SK-N-SH (cell line): ENCODE results near the gene OSBPL9. TPM values are rescaled to one million over a fixed set of nuclear protein-coding genes. Genes with fewer than 3 reads are reported as not detected.
A peak's percentile ranks its signal among the peaks of the same experiment; 100 is the strongest.

Source experiments
- CTCF ChIA-PET: fragments of 300-600, 350-600 bp; formaldehyde crosslinking; extraction: SDS; loops from one replicate; lab custom pipeline; 2021; lab: Yijun Ruan, JAX
- POLR2A ChIA-PET: fragments of 350-600 bp; sonication (Branson Sonifier 250); formaldehyde crosslinking; extraction: SDS; loops from one replicate; lab custom pipeline; 2020; ENCODE audit warnings: antibody characterized with exemption, inconsistent platforms; lab: Yijun Ruan, JAX
- DNase-seq: peaks from one replicate; pipeline ENCODE4 v3.0.0; 2012
- H2AFZ ChIP-seq: fragments of 200-600 bp; sonication (generic); 2 replicates; pipeline ENCODE4 v1.8.1; 2016; ENCODE audit warnings: antibody characterized with exemption, mild to moderate bottlenecking, low read depth
- H3F3A ChIP-seq: fragments of 200-600 bp; sonication (generic); replicated peaks from 2 replicates; pipeline ENCODE3; 2016; ENCODE audit warnings: antibody characterized with exemption, mild to moderate bottlenecking; ENCODE audit not compliant: insufficient read depth
- H3K27ac ChIP-seq, 2 experiments: fragments of 200-500 bp in 1 of 2; fragments of 200-600 bp in 1 of 2; sonication (Bioruptor generic) in 1 of 2; sonication (generic), shearing (Covaris generic) in 1 of 2; 2 replicates each; pipeline versions ENCODE4 v1.5.1 to v1.6.1; 2014 to 2016; ENCODE audit warnings: low read depth in 2 of 2, inconsistent platforms in 1 of 2, low read length in 1 of 2, mild to moderate bottlenecking in 1 of 2, mixed read lengths in 1 of 2
- H3K27me3 ChIP-seq: fragments of 200-600 bp; sonication (generic), shearing (Covaris generic); 2 replicates; pipeline ENCODE4 v1.6.1; 2016; ENCODE audit warnings: mixed run types; ENCODE audit not compliant: insufficient read depth
- H3K36me3 ChIP-seq, 2 experiments: fragments of 200-500 bp in 1 of 2; fragments of 200-600 bp in 1 of 2; sonication (Bioruptor generic) in 1 of 2; sonication (generic) in 1 of 2; replicated peaks in 1 of 2; 2 replicates each; pipeline versions ENCODE3 to v1.5.1; 2014 to 2016; ENCODE audit warnings: low read length in 1 of 2, mild to moderate bottlenecking in 1 of 2; ENCODE audit not compliant: insufficient read depth in 2 of 2, control insufficient read depth in 1 of 2
- H3K4me1 ChIP-seq, 2 experiments: fragments of 200-500 bp in 1 of 2; fragments of 200-600 bp in 1 of 2; sonication (Bioruptor generic) in 1 of 2; sonication (generic), shearing (Covaris generic) in 1 of 2; 2 replicates each; pipeline versions ENCODE4 v1.5.1 to v1.6.1; 2014 to 2016; ENCODE audit warnings: low read depth in 1 of 2, low read length in 1 of 2, mixed run types in 1 of 2; ENCODE audit not compliant: insufficient read depth in 2 of 2, control insufficient read depth in 1 of 2
- H3K4me2 ChIP-seq: fragments of 200-600 bp; sonication (generic), shearing (Covaris generic); 2 replicates; pipeline ENCODE4 v1.6.1; 2017; ENCODE audit warnings: mixed run types
- H3K4me3 ChIP-seq, 2 experiments: fragments of 200-500 bp in 1 of 2; fragments of 200-600 bp in 1 of 2; sonication (Bioruptor generic) in 1 of 2; sonication (generic), shearing (Covaris generic) in 1 of 2; 2 replicates each; pipeline versions ENCODE4 v1.5.1 to v1.8.1; 2014 to 2016; ENCODE audit warnings: low read depth in 2 of 2, inconsistent platforms in 1 of 2, low read length in 1 of 2, mild to moderate bottlenecking in 1 of 2, mixed read lengths in 1 of 2, moderate library complexity in 1 of 2
- H3K79me2 ChIP-seq: fragments of 200-600 bp; sonication (generic); 2 replicates; pipeline ENCODE4 v1.8.1; 2017; ENCODE audit warnings: mild to moderate bottlenecking; ENCODE audit not compliant: insufficient read depth
- H3K9ac ChIP-seq: fragments of 200-600 bp; sonication (generic); 2 replicates; pipeline ENCODE4 v1.6.1; 2017; ENCODE audit warnings: mixed run types
- H3K9me2 ChIP-seq: fragments of 200-600 bp; sonication (generic); 2 replicates; pipeline ENCODE4 v1.6.1; 2017; ENCODE audit warnings: mixed run types
- H3K9me3 ChIP-seq: fragments of 200-600 bp; sonication (generic); 2 replicates; pipeline ENCODE4 v1.6.1; 2017; ENCODE audit warnings: mixed run types, mild to moderate bottlenecking, moderate library complexity
- H4K20me1 ChIP-seq: fragments of 200-600 bp; sonication (generic); 2 replicates; pipeline ENCODE4 v1.6.1; 2017; ENCODE audit warnings: mild to moderate bottlenecking, mixed run types; ENCODE audit not compliant: insufficient read depth
- CHD2 ChIP-seq: fragments of 150-350 bp; IDR thresholded peaks from 2 replicates; pipeline ENCODE4 v1.6.1; 2018; ENCODE audit warnings: low read length; ENCODE audit not compliant: partially characterized antibody
- EP300 ChIP-seq, 2 experiments: IDR thresholded peaks; 2 replicates each; pipeline versions ENCODE4 v1.4.0 to v1.6.1; 2012; ENCODE audit warnings: borderline replicate concordance in 1 of 2, low read depth in 1 of 2, low read length in 1 of 2
- EZH2phosphoT487 ChIP-seq: fragments of 200-600 bp; sonication (generic); IDR thresholded peaks from 2 replicates; pipeline ENCODE4 v1.6.1; 2017; ENCODE audit warnings: low read depth, mixed run types, mild to moderate bottlenecking, antibody characterized with exemption, moderate library complexity, borderline replicate concordance
- FOSL2 ChIP-seq: IDR thresholded peaks from 2 replicates; pipeline ENCODE4 v1.4.0; 2012; ENCODE audit warnings: low read depth, mild to moderate bottlenecking, moderate library complexity, borderline replicate concordance
- FOXJ3 ChIP-seq: sonication (generic); formaldehyde crosslinking; IDR thresholded peaks from 2 replicates; pipeline ENCODE4 v1.5.1; 2020; ENCODE audit warnings: mild to moderate bottlenecking, missing genetic modification reagents
- GATA2 ChIP-seq: sonication (generic); formaldehyde crosslinking; IDR thresholded peaks from 2 replicates; pipeline ENCODE4 v1.5.0; 2020; ENCODE audit warnings: mild to moderate bottlenecking, missing genetic modification reagents
- JUND ChIP-seq: IDR thresholded peaks from 2 replicates; pipeline ENCODE4 v1.4.0; 2012
- MXI1 ChIP-seq: IDR thresholded peaks from 2 replicates; pipeline ENCODE4 v1.6.1; 2012; ENCODE audit warnings: mild to moderate bottlenecking, low read depth, low read length, improper control_type of control experiment
- NFIC ChIP-seq: IDR thresholded peaks from 2 replicates; pipeline ENCODE4 v1.4.0; 2012; ENCODE audit warnings: borderline replicate concordance
- NRF1 ChIP-seq: IDR thresholded peaks from 2 replicates; pipeline ENCODE4 v1.6.1; 2012; ENCODE audit warnings: low read depth, mild to moderate bottlenecking, low read length
- PBX3 ChIP-seq: IDR thresholded peaks from 2 replicates; pipeline ENCODE4; 2012
- POLR2AphosphoS5 ChIP-seq: IDR thresholded peaks from 2 replicates; pipeline ENCODE4 v1.6.1; 2012; ENCODE audit warnings: low read depth, low read length
- RAD21 ChIP-seq: IDR thresholded peaks from 2 replicates; pipeline ENCODE4 v1.6.1; 2012; ENCODE audit warnings: mild to moderate bottlenecking, low read length
- RCOR1 ChIP-seq: fragments of 150-350 bp; IDR thresholded peaks from 2 replicates; pipeline ENCODE4 v1.6.1; 2017; ENCODE audit warnings: antibody characterized with exemption, low read length
- RXRA ChIP-seq: IDR thresholded peaks from 2 replicates; pipeline ENCODE4 v1.4.0; 2012; ENCODE audit warnings: low read depth, mild to moderate bottlenecking, borderline replicate concordance
- SIN3A ChIP-seq: IDR thresholded peaks from 2 replicates; pipeline ENCODE4 v1.6.1; 2012; ENCODE audit warnings: low read depth, mild to moderate bottlenecking, low read length, moderate library complexity, borderline replicate concordance
- SMC3 ChIP-seq: IDR thresholded peaks from 2 replicates; pipeline ENCODE4 v1.6.1; 2012; ENCODE audit warnings: low read depth, low read length, improper control_type of control experiment
- TAF1 ChIP-seq: IDR thresholded peaks from 2 replicates; pipeline ENCODE4 v1.6.1; 2012; ENCODE audit warnings: low read depth, mild to moderate bottlenecking, low read length, moderate library complexity, borderline replicate concordance
- TCF12 ChIP-seq: IDR thresholded peaks from 2 replicates; pipeline ENCODE4 v1.4.0; 2012
- TEAD4 ChIP-seq: IDR thresholded peaks from 2 replicates; pipeline ENCODE4 v1.4.0; 2012; ENCODE audit warnings: mild to moderate bottlenecking, borderline replicate concordance; ENCODE audit not compliant: insufficient read depth
- USF2 ChIP-seq: fragments of 150-350 bp; IDR thresholded peaks from 2 replicates; pipeline ENCODE4 v1.6.1; 2017; ENCODE audit warnings: antibody characterized with exemption, low read length, low read depth, borderline replicate concordance
- YY1 ChIP-seq: IDR thresholded peaks from 2 replicates; pipeline ENCODE4 v1.4.0; 2012; ENCODE audit warnings: low read depth, mild to moderate bottlenecking
- ZBTB33 ChIP-seq: IDR thresholded peaks from 2 replicates; pipeline ENCODE4 v1.4.0; 2012; ENCODE audit warnings: low read depth, borderline replicate concordance
- WGBS: methylation state at CpG from one replicate; pipeline ENCODE4 v1.1.6; 2017; ENCODE audit warnings: low lambda C conversion rate; 5-methylcytosine and 5-hydroxymethylcytosine counted together
- polyA plus RNA-seq, 3 experiments: library from polyadenylated mRNA; depleted of rRNA; stranded (reverse); fragments of >200 nt; gene quantifications; 2 replicates each; pipeline ENCODE4 v1.2.3, GENCODE V29; 2012
- TF ChIP-seq, protein P1 (sequence below): IDR thresholded peaks from 2 replicates; pipeline ENCODE4 v1.6.1; 2012; ENCODE audit warnings: mild to moderate bottlenecking, low read depth, low read length, moderate library complexity

Gene OSBPL9
- polyA plus RNA-seq, 1 of the 3 experiments (the other 2 are of a cell fraction): 43.9 TPM

GRCh38 chr1:51641096-51641495 lies 24.2 kb downstream of the OSBPL9 start (continued):
- TF ChIP-seq, protein P1, sequence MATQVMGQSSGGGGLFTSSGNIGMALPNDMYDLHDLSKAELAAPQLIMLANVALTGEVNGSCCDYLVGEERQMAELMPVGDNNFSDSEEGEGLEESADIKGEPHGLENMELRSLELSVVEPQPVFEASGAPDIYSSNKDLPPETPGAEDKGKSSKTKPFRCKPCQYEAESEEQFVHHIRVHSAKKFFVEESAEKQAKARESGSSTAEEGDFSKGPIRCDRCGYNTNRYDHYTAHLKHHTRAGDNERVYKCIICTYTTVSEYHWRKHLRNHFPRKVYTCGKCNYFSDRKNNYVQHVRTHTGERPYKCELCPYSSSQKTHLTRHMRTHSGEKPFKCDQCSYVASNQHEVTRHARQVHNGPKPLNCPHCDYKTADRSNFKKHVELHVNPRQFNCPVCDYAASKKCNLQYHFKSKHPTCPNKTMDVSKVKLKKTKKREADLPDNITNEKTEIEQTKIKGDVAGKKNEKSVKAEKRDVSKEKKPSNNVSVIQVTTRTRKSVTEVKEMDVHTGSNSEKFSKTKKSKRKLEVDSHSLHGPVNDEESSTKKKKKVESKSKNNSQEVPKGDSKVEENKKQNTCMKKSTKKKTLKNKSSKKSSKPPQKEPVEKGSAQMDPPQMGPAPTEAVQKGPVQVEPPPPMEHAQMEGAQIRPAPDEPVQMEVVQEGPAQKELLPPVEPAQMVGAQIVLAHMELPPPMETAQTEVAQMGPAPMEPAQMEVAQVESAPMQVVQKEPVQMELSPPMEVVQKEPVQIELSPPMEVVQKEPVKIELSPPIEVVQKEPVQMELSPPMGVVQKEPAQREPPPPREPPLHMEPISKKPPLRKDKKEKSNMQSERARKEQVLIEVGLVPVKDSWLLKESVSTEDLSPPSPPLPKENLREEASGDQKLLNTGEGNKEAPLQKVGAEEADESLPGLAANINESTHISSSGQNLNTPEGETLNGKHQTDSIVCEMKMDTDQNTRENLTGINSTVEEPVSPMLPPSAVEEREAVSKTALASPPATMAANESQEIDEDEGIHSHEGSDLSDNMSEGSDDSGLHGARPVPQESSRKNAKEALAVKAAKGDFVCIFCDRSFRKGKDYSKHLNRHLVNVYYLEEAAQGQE: no peak
- TF ChIP-seq USF2: no peak
- TF ChIP-seq FOSL2: no peak
- no peak for TF ChIP-seq MXI1
- TF ChIP-seq SIN3A: no peak
- no peak for TF ChIP-seq RXRA
- TF ChIP-seq FOXJ3 (CRISPR knock-in tag): no peak
- no peak for TF ChIP-seq JUND
- no peak for TF ChIP-seq SMC3
- TF ChIP-seq EZH2phosphoT487: no peak
- TF ChIP-seq, all 33 proteins: peak for 0

DNA sequence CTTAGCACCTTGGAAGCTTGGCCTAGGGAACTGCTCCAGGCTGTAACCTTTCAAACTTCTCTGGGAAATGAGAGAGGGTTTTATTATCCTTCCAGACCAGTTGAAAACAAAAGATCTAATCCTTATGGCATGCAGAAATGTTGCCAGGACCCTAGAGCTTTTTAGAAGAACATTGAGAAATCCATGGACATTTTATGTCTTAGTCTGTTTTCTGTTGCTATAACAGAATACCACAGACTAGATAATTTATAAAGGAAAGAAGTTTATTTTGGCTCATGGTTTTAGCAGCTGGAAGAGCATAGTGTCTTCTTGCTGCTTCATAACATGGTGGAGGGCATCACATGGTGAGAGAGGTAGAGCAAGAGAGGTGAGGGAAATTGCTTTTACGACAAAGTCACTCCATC lies 25.8 kb downstream of the OSBPL9 start:
- Histone ChIP-seq H3K36me3 (peaks cover 0 to 4% of the 10 kb centered on the region in 2 experiments), H4K20me1 (no peaks in the 10 kb centered on the region), H2AFZ (no peak overlapping the region), H3K4me3 (no peak overlapping the region), H3K9ac (peak overlapping the region; percentile 59; the same call in 1 of the 2 replicates), H3K79me2 (peaks cover 84% of the 10 kb centered on the region), H3K9me2 (no peaks in the 10 kb centered on the region), H3K4me2 (peak overlapping the region; percentile 48; the same call in 1 of the 2 replicates), H3K27ac (peak overlapping the region; percentile 17 to 98; a peak in 3 of 4 replicates), H3K9me3 (no peaks in the 10 kb centered on the region), H3K4me1 (peaks cover 8 to 36% of the 10 kb centered on the region in 2 experiments), H3K27me3 (no peaks in the 10 kb centered on the region), H3F3A (peaks cover 41% of the 10 kb centered on the region)
- POLR2A ChIA-PET: no interaction called here
- DNase-seq: no peak
- CTCF ChIA-PET: interaction anchor here (1.6 kb wide), 1 partner anchor 11 kb away, joined by 4 read pairs; no protein-coding TSS in a partner anchor
- WGBS: 95% methylated on average over 1 of the region's 1 CpG
- peak in 1 of 2 experiments; percentile 64; a peak in 1 of 4 replicates for TF ChIP-seq EP300 (IDR thresholded peaks at IDR 0.05; ENCODE audit: borderline replicate concordance in 1 of 2, low read depth in 1 of 2, low read length in 1 of 2)
- no peak for TF ChIP-seq GATA2 (CRISPR knock-in tag)
- TF ChIP-seq TCF12: peak; percentile 80
- TF ChIP-seq SMC3: no peak
- TF ChIP-seq NRF1: no peak
- TF ChIP-seq NFIC: peak; percentile 79
- TF ChIP-seq CHD2: no peak
- 0 out of 2 replicates have a peak, but pooled peaks have one; percentile 30 for TF ChIP-seq TEAD4
- TF ChIP-seq PBX3: peak; percentile 68
- no peak for TF ChIP-seq YY1
- TF ChIP-seq RXRA: no peak
- TF ChIP-seq ZBTB33: no peak
- no peak for TF ChIP-seq TAF1
- TF ChIP-seq USF2: no peak
- TF ChIP-seq RAD21: no peak
- no peak for TF ChIP-seq POLR2AphosphoS5
- TF ChIP-seq RCOR1: no peak
- no peak for TF ChIP-seq EZH2phosphoT487
- TF ChIP-seq SIN3A: no peak
